ENCODE data around the gene PLXNA4. TPM values are rescaled to one million over a fixed set of nuclear protein-coding genes. Genes with fewer than 3 reads are reported as not detected.

Gene PLXNA4
- total and polyA plus RNA-seq, 3 experiments from 2014 or later, result 0.02 to 0.05 TPM; not detected in 1

- Histone ChIP-seq H3K27ac (ENCODE audit: low read depth, low read length) (no peak overlapping the region), H3K27me3 (ENCODE audit: insufficient read depth, low read length, poor library complexity, severe bottlenecking) (no peaks in the 10 kb centered on the region), H3K36me3 (ENCODE audit: insufficient read depth, low read length) (no peaks in the 10 kb centered on the region), H3K4me3 (ENCODE audit: low read length) (no peak overlapping the region), H3K9me3 (ENCODE audit: low read length) (no peaks in the 10 kb centered on the region), H3K4me1 (ENCODE audit: insufficient read depth, low read length) (no peaks in the 10 kb centered on the region)
- Mint-ChIP-seq H3K4me3 (peak overlapping the region in 1 of 7 donors; percentile 45), H3K4me1 (peaks cover 4 to 9% (median 5%) of the 10 kb centered on the region in 3 donors), H3K9me3 (no peaks in the 10 kb centered on the region), H3K36me3 (peaks cover 0 to 2% (median 0%) of the 10 kb centered on the region in 3 donors), H3K27me3 (peaks cover 27 to 34% of the 10 kb centered on the region in 2 donors), H3K27ac (peak overlapping the region in 1 of 8 donors; percentile 57)
- ChIA-PET CTCF (no interaction called here), POLR2A (no interaction called here)
- no peak for DNase-seq
Measured at GRCh38 chr7:132614428-132615318, 38.4 kb upstream of the PLXNA4 start.

GRCh38 chr7:132613737-132614136 lies 37.5 kb upstream of the PLXNA4 start:
- Histone ChIP-seq H3K4me3 (ENCODE audit: low read length) (no peak overlapping the region), H3K27ac (ENCODE audit: low read depth, low read length) (no peak overlapping the region), H3K4me1 (ENCODE audit: insufficient read depth, low read length) (no peaks in the 10 kb centered on the region), H3K9me3 (ENCODE audit: low read length) (no peaks in the 10 kb centered on the region), H3K27me3 (ENCODE audit: insufficient read depth, low read length, poor library complexity, severe bottlenecking) (no peaks in the 10 kb centered on the region), H3K36me3 (ENCODE audit: insufficient read depth, low read length) (no peaks in the 10 kb centered on the region)
- Mint-ChIP-seq H3K36me3 (peaks cover 0 to 2% (median 0%) of the 10 kb centered on the region in 3 donors), H3K27ac (no peak overlapping the region), H3K9me3 (no peaks in the 10 kb centered on the region), H3K4me3 (no peak overlapping the region), H3K27me3 (peaks cover 27 to 34% of the 10 kb centered on the region in 2 donors), H3K4me1 (peaks cover 4 to 9% (median 5%) of the 10 kb centered on the region in 3 donors)
- CTCF ChIA-PET, result no interaction called here
- DNase-seq, result no peak
- POLR2A ChIA-PET, result no interaction called here

GRCh38 chr7:132610995-132611394 lies 34.7 kb upstream of the PLXNA4 start:
- Mint-ChIP-seq H3K4me3 (no peak overlapping the region), H3K27ac (no peak overlapping the region), H3K36me3 (peaks cover 0 to 2% (median 0%) of the 10 kb centered on the region in 3 donors), H3K9me3 (no peaks in the 10 kb centered on the region), H3K27me3 (peaks cover 25 to 32% of the 10 kb centered on the region in 2 donors), H3K4me1 (peaks cover 4 to 9% (median 5%) of the 10 kb centered on the region in 3 donors)
- H3K4me3 ChIP-seq (ENCODE audit: low read length), result no peak overlapping the region
- no peaks in the 10 kb centered on the region for H3K27me3 ChIP-seq (ENCODE audit: insufficient read depth, low read length, poor library complexity, severe bottlenecking)
- no peaks in the 10 kb centered on the region for H3K4me1 ChIP-seq (ENCODE audit: insufficient read depth, low read length)
- H3K27ac ChIP-seq (ENCODE audit: low read depth, low read length), result no peak overlapping the region
- no peaks in the 10 kb centered on the region for H3K9me3 ChIP-seq (ENCODE audit: low read length)
- ChIA-PET POLR2A (no interaction called here), CTCF (no interaction called here)
- H3K36me3 ChIP-seq (ENCODE audit: insufficient read depth, low read length), result no peaks in the 10 kb centered on the region
- DNase-seq, result no peak

- Histone ChIP-seq H3K27me3 (ENCODE audit: insufficient read depth, low read length, poor library complexity, severe bottlenecking) (no peaks in the 10 kb centered on the region), H3K36me3 (ENCODE audit: insufficient read depth, low read length) (no peaks in the 10 kb centered on the region), H3K27ac (ENCODE audit: low read depth, low read length) (no peak overlapping the region), H3K4me3 (ENCODE audit: low read length) (no peak overlapping the region), H3K9me3 (ENCODE audit: low read length) (no peaks in the 10 kb centered on the region), H3K4me1 (ENCODE audit: insufficient read depth, low read length) (no peaks in the 10 kb centered on the region)
- H3K4me1 Mint-ChIP-seq, result peaks cover 4 to 9% (median 5%) of the 10 kb centered on the region in 3 donors
- peak overlapping the region in 1 of 7 donors; percentile 21 for H3K4me3 Mint-ChIP-seq
- H3K27me3 Mint-ChIP-seq, result peaks cover 24 to 35% of the 10 kb centered on the region in 2 donors
- H3K27ac Mint-ChIP-seq, result no peak overlapping the region
- POLR2A ChIA-PET, result no interaction called here
- no peaks in the 10 kb centered on the region for H3K9me3 Mint-ChIP-seq
- DNase-seq, result no peak
- H3K36me3 Mint-ChIP-seq, result peaks cover 0 to 2% (median 0%) of the 10 kb centered on the region in 3 donors
- CTCF ChIA-PET, result no interaction called here
Measured at GRCh38 chr7:132609906-132610520, 33.7 kb upstream of the PLXNA4 start.

- Mint-ChIP-seq H3K27ac (no peak overlapping the region), H3K4me1 (peaks cover 1 to 2% (median 1%) of the 10 kb centered on the region in 3 donors), H3K27me3 (peaks cover 18 to 34% of the 10 kb centered on the region in 2 donors), H3K36me3 (peaks cover 0 to 2% (median 0%) of the 10 kb centered on the region in 3 donors), H3K9me3 (no peaks in the 10 kb centered on the region), H3K4me3 (no peak overlapping the region)
- H3K36me3 ChIP-seq (ENCODE audit: insufficient read depth, low read length), result no peaks in the 10 kb centered on the region
- DNase-seq, result no peak
- no peaks in the 10 kb centered on the region for H3K9me3 ChIP-seq (ENCODE audit: low read length)
- POLR2A ChIA-PET, result no interaction called here
- CTCF ChIA-PET, result no interaction called here
- no peaks in the 10 kb centered on the region for H3K27me3 ChIP-seq (ENCODE audit: insufficient read depth, low read length, poor library complexity, severe bottlenecking)
- H3K4me3 ChIP-seq (ENCODE audit: low read length), result no peak overlapping the region
- no peak overlapping the region for H3K27ac ChIP-seq (ENCODE audit: low read depth, low read length)
- H3K4me1 ChIP-seq (ENCODE audit: insufficient read depth, low read length), result no peaks in the 10 kb centered on the region
Measured at GRCh38 chr7:132609222-132609621, 33.0 kb upstream of the PLXNA4 start.

- Histone ChIP-seq H3K4me3 (ENCODE audit: low read length) (no peak overlapping the region), H3K4me1 (ENCODE audit: insufficient read depth, low read length) (no peaks in the 10 kb centered on the region), H3K27ac (ENCODE audit: low read depth, low read length) (no peak overlapping the region), H3K27me3 (ENCODE audit: insufficient read depth, low read length, poor library complexity, severe bottlenecking) (no peaks in the 10 kb centered on the region), H3K36me3 (ENCODE audit: insufficient read depth, low read length) (no peaks in the 10 kb centered on the region), H3K9me3 (ENCODE audit: low read length) (no peaks in the 10 kb centered on the region)
- H3K36me3 Mint-ChIP-seq, result peaks cover 0 to 2% (median 0%) of the 10 kb centered on the region in 3 donors
- H3K27ac Mint-ChIP-seq, result no peak overlapping the region
- POLR2A ChIA-PET, result no interaction called here
- DNase-seq, result no peak
- CTCF ChIA-PET, result no interaction called here
- no peaks in the 10 kb centered on the region for H3K4me1 Mint-ChIP-seq
- no peak overlapping the region for H3K4me3 Mint-ChIP-seq
- H3K27me3 Mint-ChIP-seq, result peaks cover 16 to 33% of the 10 kb centered on the region in 2 donors
- no peaks in the 10 kb centered on the region for H3K9me3 Mint-ChIP-seq
Measured at GRCh38 chr7:132608523-132608922, 32.3 kb upstream of the PLXNA4 start.

- Histone ChIP-seq H3K4me3 (ENCODE audit: low read length) (no peak overlapping the region), H3K36me3 (ENCODE audit: insufficient read depth, low read length) (no peaks in the 10 kb centered on the region), H3K9me3 (ENCODE audit: low read length) (no peaks in the 10 kb centered on the region), H3K27me3 (ENCODE audit: insufficient read depth, low read length, poor library complexity, severe bottlenecking) (no peaks in the 10 kb centered on the region), H3K27ac (ENCODE audit: low read depth, low read length) (no peak overlapping the region), H3K4me1 (ENCODE audit: insufficient read depth, low read length) (no peaks in the 10 kb centered on the region)
- Mint-ChIP-seq H3K9me3 (no peaks in the 10 kb centered on the region), H3K36me3 (peaks cover 0 to 2% (median 0%) of the 10 kb centered on the region in 3 donors), H3K27me3 (peaks cover 11 to 29% of the 10 kb centered on the region in 2 donors), H3K4me3 (no peak overlapping the region), H3K4me1 (no peaks in the 10 kb centered on the region), H3K27ac (no peak overlapping the region)
- POLR2A ChIA-PET, result no interaction called here
- CTCF ChIA-PET, result no interaction called here
- no peak for DNase-seq
Measured at GRCh38 chr7:132607656-132608055, 31.4 kb upstream of the PLXNA4 start.

GRCh38 chr7:132604121-132604520 lies 27.9 kb upstream of the PLXNA4 start:
- no peaks in the 10 kb centered on the region for H3K9me3 ChIP-seq (ENCODE audit: low read length)

More at GRCh38 chr7:132604121-132604520, 27.9 kb upstream of the PLXNA4 start:
- Histone ChIP-seq H3K36me3 (ENCODE audit: insufficient read depth, low read length) (no peaks in the 10 kb centered on the region), H3K4me1 (ENCODE audit: insufficient read depth, low read length) (no peaks in the 10 kb centered on the region), H3K27ac (ENCODE audit: low read depth, low read length) (no peak overlapping the region), H3K4me3 (ENCODE audit: low read length) (no peak overlapping the region), H3K27me3 (ENCODE audit: insufficient read depth, low read length, poor library complexity, severe bottlenecking) (no peaks in the 10 kb centered on the region)
- H3K4me1 Mint-ChIP-seq, result no peaks in the 10 kb centered on the region
- no peak for DNase-seq
- CTCF ChIA-PET, result interaction anchor here (1.7 kb wide), 1 partner anchor 24 kb away, joined by 4 read pairs; no protein-coding TSS in a partner anchor
- peak overlapping the region in 1 of 7 donors; percentile 2 for H3K4me3 Mint-ChIP-seq
- no peaks in the 10 kb centered on the region for H3K36me3 Mint-ChIP-seq
- H3K27ac Mint-ChIP-seq, result peak overlapping the region in 1 of 8 donors; percentile 6
- POLR2A ChIA-PET, result no interaction called here
- no peaks in the 10 kb centered on the region for H3K9me3 Mint-ChIP-seq
- peaks cover 2 to 27% of the 10 kb centered on the region in 2 donors for H3K27me3 Mint-ChIP-seq

Measured in CD8-positive, alpha-beta memory T cell (primary cell).